Measurements from ENCODE around the gene PPM1H. TPM values are rescaled to one million over a fixed set of nuclear protein-coding genes. Genes with fewer than 3 reads are reported as not detected.

Gene PPM1H
- total RNA-seq, 2 experiments from 2014 or later, result not detected

DNA sequence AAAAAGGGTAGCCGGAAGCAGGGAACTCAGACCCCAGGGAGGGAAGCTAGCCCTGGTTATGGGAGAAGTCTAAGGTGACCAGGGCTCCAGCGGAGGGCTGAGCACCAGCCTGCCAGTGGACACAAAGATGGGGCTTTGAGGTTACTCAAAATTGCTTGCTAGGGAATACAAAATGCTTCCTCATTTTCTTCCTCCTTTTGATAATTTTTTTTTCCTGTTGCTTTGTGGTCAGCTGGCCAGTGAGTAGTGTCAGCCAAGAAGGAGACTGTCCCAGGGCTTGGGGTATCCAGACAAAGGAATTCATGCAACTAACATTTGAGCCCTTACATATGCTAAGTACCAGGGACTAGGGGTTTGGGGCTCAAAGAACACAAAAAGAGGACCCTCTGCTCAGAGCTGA is 206.2 kb downstream of the PPM1H start:
- Mint-ChIP-seq H3K4me3 (no peak overlapping the region), H3K27me3 (peaks cover 6% of the 10 kb centered on the region), H3K36me3 (ENCODE audit: low read depth) (no peaks in the 10 kb centered on the region), H3K27ac (peak overlapping the region; percentile 3), H3K9me3 (no peaks in the 10 kb centered on the region), H3K4me1 (peaks cover 3% of the 10 kb centered on the region)
- ChIA-PET CTCF (no interaction called here), POLR2A (no interaction called here)
- no peak for DNase-seq

DNA sequence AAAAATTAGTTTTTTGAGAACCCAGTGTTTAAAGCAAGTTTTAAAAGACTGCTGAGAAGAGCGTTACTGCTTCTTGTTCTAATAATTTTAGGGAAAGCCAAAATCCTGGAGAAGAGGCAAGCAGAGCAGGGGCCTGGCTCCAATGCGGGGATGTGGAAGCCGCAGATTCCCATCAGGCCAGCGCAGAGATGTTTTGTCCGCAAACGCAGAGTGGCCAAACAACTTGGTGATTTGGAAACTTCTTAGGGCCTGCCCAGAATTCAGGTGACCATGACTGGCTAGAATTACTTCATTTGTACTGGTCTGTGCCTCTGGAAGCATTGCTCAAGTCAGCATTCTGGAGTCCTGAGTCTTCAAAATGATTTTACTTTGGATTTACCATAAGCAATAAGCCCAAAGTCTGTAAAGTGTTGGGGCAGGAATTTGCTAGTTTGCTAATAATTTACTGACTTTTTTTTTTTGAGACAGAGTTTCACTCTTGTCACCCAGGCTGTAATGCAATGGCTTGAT is 208.4 kb downstream of the PPM1H start:
- peaks cover 6% of the 10 kb centered on the region for H3K27me3 Mint-ChIP-seq
- H3K9me3 Mint-ChIP-seq, result no peaks in the 10 kb centered on the region
- no peaks in the 10 kb centered on the region for H3K4me1 Mint-ChIP-seq
- no peak overlapping the region for H3K27ac Mint-ChIP-seq
- POLR2A ChIA-PET, result no interaction called here
- H3K4me3 Mint-ChIP-seq, result no peak overlapping the region
- no peaks in the 10 kb centered on the region for H3K36me3 Mint-ChIP-seq (ENCODE audit: low read depth)
- CTCF ChIA-PET, result no interaction called here
- no peak for DNase-seq

DNA sequence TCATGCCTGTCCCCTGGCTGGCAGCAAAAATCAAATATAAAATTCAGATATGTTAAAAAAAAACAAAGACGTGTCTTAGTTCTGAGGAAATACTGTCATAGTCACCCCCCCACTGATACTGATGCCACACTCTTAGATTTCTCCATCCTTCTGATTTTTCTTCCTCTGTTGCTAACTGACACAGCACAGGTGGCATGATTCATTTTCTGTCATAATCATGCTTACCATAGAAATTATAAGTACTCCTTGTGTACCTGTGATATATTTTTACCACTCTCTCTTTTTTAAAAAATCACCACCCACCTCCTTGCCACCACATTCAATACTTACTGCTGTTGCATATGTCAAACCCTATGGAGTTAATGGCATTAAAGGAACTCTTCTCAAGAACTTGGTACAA is 209.2 kb downstream of the PPM1H start:
- no peak for DNase-seq
- Mint-ChIP-seq H3K27ac (no peak overlapping the region), H3K4me1 (no peaks in the 10 kb centered on the region), H3K27me3 (peaks cover 6% of the 10 kb centered on the region), H3K9me3 (no peaks in the 10 kb centered on the region), H3K36me3 (ENCODE audit: low read depth) (no peaks in the 10 kb centered on the region), H3K4me3 (no peak overlapping the region)
- ChIA-PET POLR2A (no interaction called here), CTCF (no interaction called here)

DNA sequence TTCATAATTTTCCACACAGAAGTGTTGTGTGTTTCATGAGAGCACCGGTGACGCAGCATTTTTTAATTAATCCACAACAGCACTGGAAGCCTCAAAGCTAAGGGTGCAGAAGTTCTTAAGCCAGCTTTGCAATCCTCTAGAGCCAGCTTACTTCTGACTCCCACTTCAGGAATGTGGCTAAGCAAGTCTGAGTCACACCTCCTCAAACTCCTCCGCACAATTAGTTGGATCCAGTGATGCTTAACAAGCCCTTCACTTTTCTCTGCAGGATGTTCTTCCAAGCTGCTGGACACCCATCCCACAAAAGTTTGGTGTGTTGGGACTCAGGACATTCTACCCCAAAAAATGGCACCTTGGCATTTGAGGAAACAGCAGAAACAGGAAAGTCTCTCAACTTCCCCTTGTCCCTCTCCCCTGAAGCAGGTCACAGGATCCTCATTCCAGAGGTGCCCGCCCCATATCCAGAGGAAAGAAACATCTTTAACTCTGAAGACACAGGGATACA is 210.0 kb downstream of the PPM1H start:
- no peaks in the 10 kb centered on the region for H3K36me3 Mint-ChIP-seq (ENCODE audit: low read depth)
- no peaks in the 10 kb centered on the region for H3K4me1 Mint-ChIP-seq
- no peak for DNase-seq
- ChIA-PET CTCF (interaction anchor here (0.8 kb wide), 1 partner anchor 17 kb away, joined by 3 read pairs; no protein-coding TSS in a partner anchor), POLR2A (no interaction called here)
- peaks cover 3% of the 10 kb centered on the region for H3K27me3 Mint-ChIP-seq
- no peaks in the 10 kb centered on the region for H3K9me3 Mint-ChIP-seq
- H3K27ac Mint-ChIP-seq, result no peak overlapping the region
- H3K4me3 Mint-ChIP-seq, result no peak overlapping the region

DNA sequence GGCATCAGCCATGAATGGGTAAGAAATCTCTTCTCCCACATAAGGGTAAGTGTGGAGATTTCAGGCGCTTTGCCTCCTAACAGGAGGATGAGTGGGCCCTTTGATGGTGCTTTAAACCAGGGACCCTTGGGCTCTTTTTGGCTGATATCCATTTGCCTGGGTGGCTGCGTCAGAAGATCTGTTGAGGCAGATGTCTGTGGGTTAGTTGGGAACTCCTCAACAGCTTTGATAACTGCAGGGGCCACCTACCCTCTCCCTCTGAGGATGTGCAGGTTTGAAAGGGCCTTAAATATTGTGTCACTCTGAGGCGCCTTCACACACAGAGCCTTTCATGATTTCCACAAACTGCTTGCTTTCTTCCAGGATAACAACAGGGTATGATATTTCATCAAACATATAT is 210.7 kb downstream of the PPM1H start:
- Mint-ChIP-seq H3K4me1 (no peaks in the 10 kb centered on the region), H3K27ac (no peak overlapping the region), H3K36me3 (ENCODE audit: low read depth) (no peaks in the 10 kb centered on the region), H3K4me3 (no peak overlapping the region), H3K9me3 (no peaks in the 10 kb centered on the region), H3K27me3 (no peaks in the 10 kb centered on the region)
- DNase-seq, result no peak
- CTCF ChIA-PET, result interaction anchor here (0.8 kb wide), 1 partner anchor 18 kb away, joined by 3 read pairs; no protein-coding TSS in a partner anchor
- POLR2A ChIA-PET, result no interaction called here

DNA sequence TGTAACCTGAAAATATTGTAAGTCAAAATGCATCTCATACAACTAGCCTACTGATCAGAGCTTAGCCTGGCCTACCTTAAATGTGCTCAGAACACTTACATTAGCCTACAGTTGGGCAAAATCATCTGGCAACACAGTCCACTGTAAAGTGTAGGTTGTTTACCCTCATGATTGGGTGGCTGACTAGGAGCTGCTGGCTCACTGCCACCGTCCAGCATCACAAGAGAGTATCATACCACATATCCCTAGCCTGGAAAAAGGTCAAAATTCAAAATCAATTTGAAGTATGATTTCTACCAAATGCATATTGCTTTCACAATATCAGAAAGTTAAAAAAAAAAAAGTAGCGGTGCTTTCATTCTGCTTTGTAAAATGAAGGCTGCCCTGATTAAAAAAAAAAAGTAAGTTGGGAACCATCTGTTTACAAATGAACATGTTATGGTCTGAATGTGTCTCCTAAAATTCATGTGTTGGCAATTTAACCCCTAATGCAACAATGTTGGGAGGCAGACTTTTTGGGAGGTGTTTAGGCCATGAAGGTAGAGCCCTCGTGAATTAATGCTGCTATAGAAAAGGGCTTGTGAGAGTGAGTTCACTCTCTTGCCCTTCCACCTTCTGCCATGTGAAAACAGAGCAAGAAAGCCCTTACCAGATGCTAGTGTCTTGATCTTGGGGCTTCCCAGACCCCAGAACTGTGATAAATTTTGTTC is 211.8 kb downstream of the PPM1H start:
- no peak for DNase-seq
- no peaks in the 10 kb centered on the region for H3K4me1 Mint-ChIP-seq
- ChIA-PET CTCF (interaction anchor here (0.7 kb wide), 1 partner anchor 15 kb away, joined by 4 read pairs; no protein-coding TSS in a partner anchor), POLR2A (no interaction called here)
- H3K36me3 Mint-ChIP-seq (ENCODE audit: low read depth), result no peaks in the 10 kb centered on the region
- H3K4me3 Mint-ChIP-seq, result no peak overlapping the region
- H3K27me3 Mint-ChIP-seq, result no peaks in the 10 kb centered on the region
- no peaks in the 10 kb centered on the region for H3K9me3 Mint-ChIP-seq
- H3K27ac Mint-ChIP-seq, result no peak overlapping the region

DNA sequence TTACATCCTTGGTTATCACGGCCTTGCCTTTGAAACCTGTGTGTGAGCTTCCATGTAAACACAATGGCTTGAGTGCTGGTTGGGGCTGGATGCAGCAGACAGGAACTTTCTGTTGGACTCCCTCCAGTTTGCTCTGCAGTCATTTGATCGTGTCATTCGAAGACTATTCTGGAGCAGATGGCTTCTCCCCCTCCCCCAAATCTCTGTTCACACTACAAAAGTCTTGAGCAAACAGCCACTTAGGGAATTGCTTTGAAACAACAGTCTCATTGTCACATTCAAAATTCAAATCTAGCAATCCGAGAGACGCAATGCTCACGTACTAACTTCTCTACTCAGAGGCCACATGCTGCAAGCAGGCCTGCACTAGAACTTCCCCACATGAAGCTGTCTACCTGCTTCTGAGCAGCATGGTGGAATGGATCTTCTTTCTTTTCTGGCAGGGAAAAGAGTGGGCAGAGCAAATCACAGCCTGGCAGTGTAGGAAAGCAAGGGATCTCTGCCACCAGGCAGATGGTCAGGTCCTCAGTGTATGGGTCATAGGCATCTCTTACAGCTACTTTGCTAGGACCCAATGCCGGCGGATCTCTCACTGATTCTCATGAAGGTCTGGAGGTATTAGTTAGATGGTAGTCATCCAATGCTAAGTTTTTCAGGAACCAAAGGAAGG is 214.2 kb downstream of the PPM1H start:
- Mint-ChIP-seq H3K27ac (no peak overlapping the region), H3K36me3 (ENCODE audit: low read depth) (no peaks in the 10 kb centered on the region), H3K4me3 (no peak overlapping the region), H3K27me3 (no peaks in the 10 kb centered on the region), H3K9me3 (no peaks in the 10 kb centered on the region), H3K4me1 (no peaks in the 10 kb centered on the region)
- no peak for DNase-seq
- CTCF ChIA-PET, result interaction anchor here (1.0 kb wide), 1 partner anchor 8 kb away, joined by 3 read pairs; no protein-coding TSS in a partner anchor
- POLR2A ChIA-PET, result no interaction called here

DNA sequence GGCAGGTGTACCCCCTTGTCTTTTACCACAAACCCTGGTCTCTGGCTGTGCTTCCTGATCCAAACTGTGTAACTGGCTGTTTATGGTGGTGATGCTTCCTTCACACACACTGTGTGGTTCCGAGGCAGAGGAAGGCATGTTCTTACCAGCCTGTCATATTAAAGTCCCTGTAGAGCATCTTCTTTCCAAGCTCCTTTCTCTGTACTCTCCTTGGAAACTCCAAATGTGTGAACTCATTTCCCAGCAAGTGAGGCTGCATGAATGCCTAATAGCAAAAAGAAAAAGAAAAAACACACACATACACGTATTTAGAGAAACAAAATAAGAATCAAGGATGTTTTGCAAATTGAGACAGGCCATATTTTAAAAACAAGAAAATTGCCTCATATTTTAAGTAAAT is 214.9 kb downstream of the PPM1H start:
- CTCF ChIA-PET, result no interaction called here
- no peak for DNase-seq

DNA sequence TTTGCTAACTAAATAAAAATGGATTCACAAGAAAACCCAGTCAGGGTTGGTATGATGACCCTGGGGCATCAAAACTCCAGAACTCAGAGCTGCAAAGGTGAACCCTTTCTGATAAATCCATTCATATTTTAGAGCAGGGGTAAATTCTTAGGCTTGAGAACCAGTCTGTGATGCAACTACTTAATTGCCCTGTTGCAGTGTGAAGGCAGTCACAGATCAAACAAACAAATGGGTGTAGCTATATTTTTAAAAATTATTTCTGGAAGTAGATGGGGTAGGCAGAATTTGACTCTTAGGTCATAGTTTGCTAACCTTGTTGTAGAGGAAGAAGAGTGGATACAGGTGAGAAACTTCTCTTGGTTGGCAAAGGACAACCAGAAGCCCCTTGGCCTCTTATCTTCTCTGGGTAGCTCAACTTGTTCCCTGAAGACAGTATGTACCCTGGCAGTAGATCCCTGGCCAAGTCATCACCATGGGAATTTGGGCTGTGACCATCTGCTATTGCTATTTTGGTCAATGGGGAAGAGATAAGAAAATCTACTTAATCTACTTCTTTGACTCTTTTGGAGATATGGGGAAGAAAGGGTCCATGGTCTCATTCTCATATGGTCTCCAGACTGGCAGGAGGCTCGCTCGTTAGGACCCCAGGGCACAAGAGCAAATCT is 216.1 kb downstream of the PPM1H start:
- CTCF ChIA-PET, result no interaction called here
- no peak for DNase-seq

More for the DNA sequence above, 214.9 kb downstream of the PPM1H start:
- H3K27ac Mint-ChIP-seq, result no peak overlapping the region
- no peaks in the 10 kb centered on the region for H3K27me3 Mint-ChIP-seq
- no peaks in the 10 kb centered on the region for H3K9me3 Mint-ChIP-seq
- POLR2A ChIA-PET, result no interaction called here
- no peaks in the 10 kb centered on the region for H3K36me3 Mint-ChIP-seq (ENCODE audit: low read depth)
- H3K4me1 Mint-ChIP-seq, result no peaks in the 10 kb centered on the region
- H3K4me3 Mint-ChIP-seq, result no peak overlapping the region

DNA sequence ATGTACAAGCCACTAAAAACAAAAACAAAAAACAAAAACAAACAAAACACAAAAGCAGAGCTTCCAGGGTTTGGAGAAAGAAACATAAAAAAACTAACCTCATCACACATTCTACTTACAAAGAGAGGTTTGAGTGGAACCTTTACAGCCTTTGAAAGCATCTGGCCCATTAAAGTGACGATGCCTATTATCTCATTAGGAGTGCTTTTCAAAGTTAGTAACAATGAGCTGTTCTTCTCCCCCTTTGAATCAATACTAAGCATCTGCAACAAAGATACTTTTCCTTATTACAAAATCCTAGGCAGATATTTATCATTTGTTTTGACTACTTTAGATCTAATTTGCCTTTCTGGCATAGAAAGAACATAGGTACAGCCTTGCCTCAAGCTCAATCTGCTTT is 217.3 kb downstream of the PPM1H start:
- ChIA-PET CTCF (no interaction called here), POLR2A (no interaction called here)
- H3K4me1 Mint-ChIP-seq, result no peaks in the 10 kb centered on the region
- no peaks in the 10 kb centered on the region for H3K27me3 Mint-ChIP-seq
- no peaks in the 10 kb centered on the region for H3K9me3 Mint-ChIP-seq
- H3K4me3 Mint-ChIP-seq, result no peak overlapping the region
- no peak overlapping the region for H3K27ac Mint-ChIP-seq
- DNase-seq, result no peak
- no peaks in the 10 kb centered on the region for H3K36me3 Mint-ChIP-seq (ENCODE audit: low read depth)

More for the DNA sequence above, 216.1 kb downstream of the PPM1H start:
- Mint-ChIP-seq H3K4me3 (no peak overlapping the region), H3K27me3 (no peaks in the 10 kb centered on the region), H3K9me3 (no peaks in the 10 kb centered on the region), H3K27ac (no peak overlapping the region), H3K36me3 (ENCODE audit: low read depth) (no peaks in the 10 kb centered on the region), H3K4me1 (no peaks in the 10 kb centered on the region)
- POLR2A ChIA-PET, result no interaction called here

DNA sequence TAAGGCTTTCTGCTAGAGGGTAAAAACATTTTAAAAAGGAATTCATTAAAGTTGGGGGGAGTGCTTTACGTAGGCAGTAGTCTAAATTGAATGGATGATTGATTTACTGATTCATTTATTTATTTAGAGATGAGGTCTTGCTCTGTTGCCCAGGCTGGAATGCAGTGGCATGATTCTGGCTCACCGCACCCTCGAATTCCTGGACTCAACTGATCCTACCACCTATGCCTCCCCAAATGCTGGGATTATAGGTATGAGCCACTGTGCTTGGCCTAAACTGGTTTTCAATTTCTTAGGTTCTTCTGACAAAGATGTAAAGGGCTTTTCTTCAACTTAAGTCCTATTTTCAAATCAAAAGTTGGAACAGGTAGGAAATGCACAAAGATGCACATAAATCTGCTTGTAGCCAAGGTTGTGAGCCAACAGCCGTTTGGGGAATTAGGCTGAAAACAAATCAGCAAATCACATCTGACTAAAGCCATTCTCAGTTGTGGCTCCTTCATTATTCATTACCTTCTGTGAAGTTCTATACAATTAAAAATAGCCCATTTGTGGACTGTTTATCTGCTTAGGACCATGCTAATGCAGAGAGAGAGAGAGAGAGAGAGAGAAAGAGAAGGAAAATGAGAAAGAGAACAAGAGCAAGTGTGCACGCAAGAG is 218.0 kb downstream of the PPM1H start:
- ChIA-PET POLR2A (no interaction called here), CTCF (no interaction called here)
- DNase-seq, result no peak
- Mint-ChIP-seq H3K36me3 (ENCODE audit: low read depth) (no peaks in the 10 kb centered on the region), H3K9me3 (no peaks in the 10 kb centered on the region), H3K4me1 (no peaks in the 10 kb centered on the region), H3K27ac (no peak overlapping the region), H3K4me3 (no peak overlapping the region), H3K27me3 (no peaks in the 10 kb centered on the region)

DNA sequence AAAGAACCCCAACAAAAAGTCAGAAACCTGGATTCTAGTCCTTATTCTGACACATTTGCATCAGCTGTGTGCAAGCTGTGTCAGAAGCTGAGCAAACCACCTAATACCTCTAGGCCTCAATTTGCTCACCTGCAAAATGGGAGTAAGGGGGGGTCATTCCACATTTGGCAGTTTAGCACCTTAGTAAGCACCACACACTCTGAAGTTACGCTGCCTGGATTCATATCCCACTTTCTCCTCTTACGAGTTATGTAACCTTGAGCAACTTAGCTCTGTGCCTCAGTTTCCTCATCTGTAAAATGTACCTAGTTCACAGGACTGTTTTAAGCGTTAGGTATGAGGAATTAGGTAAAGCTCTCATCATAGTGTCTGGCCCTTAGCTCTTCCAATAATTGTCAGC is 218.9 kb downstream of the PPM1H start:
- Mint-ChIP-seq H3K4me3 (no peak overlapping the region), H3K4me1 (no peaks in the 10 kb centered on the region), H3K27me3 (no peaks in the 10 kb centered on the region), H3K36me3 (ENCODE audit: low read depth) (no peaks in the 10 kb centered on the region), H3K27ac (no peak overlapping the region), H3K9me3 (no peaks in the 10 kb centered on the region)
- ChIA-PET POLR2A (no interaction called here), CTCF (no interaction called here)
- no peak for DNase-seq

All from activated CD4-positive, alpha-beta T cell treated with anti-CD3 and anti-CD28 coated beads, Interleukin-2, amount 10 ng/mL, durations not matched to agents 7 days and 5 days (primary cell).